WTC11 (cell line): ENCODE measurements around the gene OSBPL10.

ENCODE experiments used
- ATF1 ChIP-seq: sonication (generic); formaldehyde crosslinking; IDR thresholded peaks from 2 replicates; pipeline ENCODE4 v1.8.1; 2023; ENCODE audit warnings: mild to moderate bottlenecking, moderate library complexity, missing genetic modification reagents
- CTCF ChIP-seq: fragments of 200-600 bp; IDR thresholded peaks from 2 replicates; pipeline ENCODE4 v1.8.0; 2022; ENCODE audit warnings: antibody characterized with exemption
- SMAD3 ChIP-seq: sonication (generic); formaldehyde crosslinking; IDR thresholded peaks from 2 replicates; pipeline ENCODE4 v1.8.0; 2022; ENCODE audit warnings: missing genetic modification reagents, mild to moderate bottlenecking, borderline replicate concordance
- TP53 ChIP-seq: sonication (generic); formaldehyde crosslinking; IDR thresholded peaks from 2 replicates; pipeline ENCODE4 v1.8.1; 2023; ENCODE audit warnings: mild to moderate bottlenecking, missing genetic modification reagents
- TF ChIP-seq, protein P1 (sequence below): fragments of 250-450 bp; sonication (Bioruptor Pico); IDR thresholded peaks from 2 replicates; pipeline ENCODE4 v1.9.0; 2021; ENCODE audit warnings: mild to moderate bottlenecking, borderline replicate concordance

GRCh38 chr3:31725976-31726375, 255.1 kb downstream of the OSBPL10 start:
- TF ChIP-seq, protein P1, sequence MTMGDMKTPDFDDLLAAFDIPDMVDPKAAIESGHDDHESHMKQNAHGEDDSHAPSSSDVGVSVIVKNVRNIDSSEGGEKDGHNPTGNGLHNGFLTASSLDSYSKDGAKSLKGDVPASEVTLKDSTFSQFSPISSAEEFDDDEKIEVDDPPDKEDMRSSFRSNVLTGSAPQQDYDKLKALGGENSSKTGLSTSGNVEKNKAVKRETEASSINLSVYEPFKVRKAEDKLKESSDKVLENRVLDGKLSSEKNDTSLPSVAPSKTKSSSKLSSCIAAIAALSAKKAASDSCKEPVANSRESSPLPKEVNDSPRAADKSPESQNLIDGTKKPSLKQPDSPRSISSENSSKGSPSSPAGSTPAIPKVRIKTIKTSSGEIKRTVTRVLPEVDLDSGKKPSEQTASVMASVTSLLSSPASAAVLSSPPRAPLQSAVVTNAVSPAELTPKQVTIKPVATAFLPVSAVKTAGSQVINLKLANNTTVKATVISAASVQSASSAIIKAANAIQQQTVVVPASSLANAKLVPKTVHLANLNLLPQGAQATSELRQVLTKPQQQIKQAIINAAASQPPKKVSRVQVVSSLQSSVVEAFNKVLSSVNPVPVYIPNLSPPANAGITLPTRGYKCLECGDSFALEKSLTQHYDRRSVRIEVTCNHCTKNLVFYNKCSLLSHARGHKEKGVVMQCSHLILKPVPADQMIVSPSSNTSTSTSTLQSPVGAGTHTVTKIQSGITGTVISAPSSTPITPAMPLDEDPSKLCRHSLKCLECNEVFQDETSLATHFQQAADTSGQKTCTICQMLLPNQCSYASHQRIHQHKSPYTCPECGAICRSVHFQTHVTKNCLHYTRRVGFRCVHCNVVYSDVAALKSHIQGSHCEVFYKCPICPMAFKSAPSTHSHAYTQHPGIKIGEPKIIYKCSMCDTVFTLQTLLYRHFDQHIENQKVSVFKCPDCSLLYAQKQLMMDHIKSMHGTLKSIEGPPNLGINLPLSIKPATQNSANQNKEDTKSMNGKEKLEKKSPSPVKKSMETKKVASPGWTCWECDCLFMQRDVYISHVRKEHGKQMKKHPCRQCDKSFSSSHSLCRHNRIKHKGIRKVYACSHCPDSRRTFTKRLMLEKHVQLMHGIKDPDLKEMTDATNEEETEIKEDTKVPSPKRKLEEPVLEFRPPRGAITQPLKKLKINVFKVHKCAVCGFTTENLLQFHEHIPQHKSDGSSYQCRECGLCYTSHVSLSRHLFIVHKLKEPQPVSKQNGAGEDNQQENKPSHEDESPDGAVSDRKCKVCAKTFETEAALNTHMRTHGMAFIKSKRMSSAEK (CRISPR knock-in tag): no peak
- TF ChIP-seq CTCF (no peak), ATF1 (CRISPR knock-in tag) (no peak), TP53 (no peak), SMAD3 (no peak)
